ENCODE measurements around the gene SSBP3. TPM values are rescaled to one million over a fixed set of nuclear protein-coding genes. Genes with fewer than 3 reads are reported as not detected.

Gene SSBP3
- total and polyA plus RNA-seq, 4 donors, result 43.7 to 83.4 (median 65.8) TPM

GRCh38 chr1:54296666-54297065 lies 109.5 kb downstream of the SSBP3 start:
- WGBS, 2 donors, result 63 to 74% methylated on average over 5 of the region's 5 CpGs
- Histone ChIP-seq H3K4me3 (ENCODE audit: low read length in 2 of 2) (no peak overlapping the region), H3K27me3 (ENCODE audit: control insufficient read depth in 1 of 2, insufficient read depth in 2 of 2, low read length in 1 of 2) (no peaks in the 10 kb centered on the region), H3K4me1 (ENCODE audit: control insufficient read depth in 1 of 2, insufficient read depth in 2 of 2, low read length in 2 of 2) (peaks cover 6 to 13% of the 10 kb centered on the region in 2 donors), H3K27ac (ENCODE audit: low read depth in 1 of 2, low read length in 2 of 2) (peak overlapping the region; percentile 73 to 78), H3K9me3 (ENCODE audit: control insufficient read depth, low read length) (no peaks in the 10 kb centered on the region), H3K36me3 (ENCODE audit: control insufficient read depth in 1 of 2, insufficient read depth in 2 of 2, low read length in 1 of 2) (no peaks in the 10 kb centered on the region)
- intact Hi-C loops (cut with DNase I), result no loop called here
- ATAC-seq (ENCODE audit: low FRiP score) (no peak), DNase-seq (no peak)

- H3K4me3 ChIP-seq (ENCODE audit: low read length in 2 of 2), result no peak overlapping the region
- H3K27me3 ChIP-seq (ENCODE audit: control insufficient read depth in 1 of 2, insufficient read depth in 2 of 2, low read length in 1 of 2), result no peaks in the 10 kb centered on the region
- 73 to 81% methylated on average over 6 of the region's 6 CpGs for WGBS, 2 donors
- H3K27ac ChIP-seq (ENCODE audit: low read depth in 1 of 2, low read length in 2 of 2), result peak overlapping the region; percentile 39 to 96
- H3K4me1 ChIP-seq (ENCODE audit: control insufficient read depth in 1 of 2, insufficient read depth in 2 of 2, low read length in 2 of 2), result peaks cover 9 to 17% of the 10 kb centered on the region in 2 donors
- H3K9me3 ChIP-seq (ENCODE audit: control insufficient read depth, low read length), result no peaks in the 10 kb centered on the region
- intact Hi-C loops (cut with DNase I), result no loop called here
- DNase-seq (no peak), ATAC-seq (ENCODE audit: low FRiP score) (no peak)
- no peaks in the 10 kb centered on the region for H3K36me3 ChIP-seq (ENCODE audit: control insufficient read depth in 1 of 2, insufficient read depth in 2 of 2, low read length in 1 of 2)
Observed at GRCh38 chr1:54294887-54295286, 111.3 kb downstream of the SSBP3 start.

- Histone ChIP-seq H3K36me3 (ENCODE audit: control insufficient read depth in 1 of 2, insufficient read depth in 2 of 2, low read length in 1 of 2) (no peaks in the 10 kb centered on the region), H3K27ac (ENCODE audit: low read depth in 1 of 2, low read length in 2 of 2) (peak overlapping the region; percentile 20 to 68), H3K4me3 (ENCODE audit: low read length in 2 of 2) (no peak overlapping the region), H3K4me1 (ENCODE audit: control insufficient read depth in 1 of 2, insufficient read depth in 2 of 2, low read length in 2 of 2) (peaks cover 9 to 24% of the 10 kb centered on the region in 2 donors), H3K27me3 (ENCODE audit: control insufficient read depth in 1 of 2, insufficient read depth in 2 of 2, low read length in 1 of 2) (no peaks in the 10 kb centered on the region), H3K9me3 (ENCODE audit: control insufficient read depth, low read length) (no peaks in the 10 kb centered on the region)
- no peak for ATAC-seq (ENCODE audit: low FRiP score)
- intact Hi-C loops (cut with DNase I), result no loop called here
- DNase-seq, result no peak
- WGBS, 2 donors, result 66 to 69% methylated on average over 10 of the region's 10 CpGs
Observed at GRCh38 chr1:54292002-54292911, 113.9 kb downstream of the SSBP3 start.

GRCh38 chr1:54291276-54292001 lies 114.8 kb downstream of the SSBP3 start:
- DNase-seq (no peak), ATAC-seq (ENCODE audit: low FRiP score) (no peak)
- 60 to 68% methylated on average over 20 of the region's 20 CpGs for WGBS, 2 donors
- no peak overlapping the region for H3K4me3 ChIP-seq (ENCODE audit: low read length in 2 of 2)
- H3K9me3 ChIP-seq (ENCODE audit: control insufficient read depth, low read length), result no peaks in the 10 kb centered on the region
- no peaks in the 10 kb centered on the region for H3K36me3 ChIP-seq (ENCODE audit: control insufficient read depth in 1 of 2, insufficient read depth in 2 of 2, low read length in 1 of 2)
- peak overlapping the region in 1 of 2 donors; percentile 94 for H3K27ac ChIP-seq (ENCODE audit: low read depth in 1 of 2, low read length in 2 of 2)
- peaks cover 12 to 24% of the 10 kb centered on the region in 2 donors for H3K4me1 ChIP-seq (ENCODE audit: control insufficient read depth in 1 of 2, insufficient read depth in 2 of 2, low read length in 2 of 2)
- intact Hi-C loops (cut with DNase I), result loop anchor here in 1 of 2 donors (2.0 kb wide), 1 partner anchor 43 kb away; no protein-coding TSS in a partner anchor
- no peaks in the 10 kb centered on the region for H3K27me3 ChIP-seq (ENCODE audit: control insufficient read depth in 1 of 2, insufficient read depth in 2 of 2, low read length in 1 of 2)

GRCh38 chr1:54290506-54291184 lies 115.5 kb downstream of the SSBP3 start:
- Histone ChIP-seq H3K36me3 (ENCODE audit: control insufficient read depth in 1 of 2, insufficient read depth in 2 of 2, low read length in 1 of 2) (no peaks in the 10 kb centered on the region), H3K4me3 (ENCODE audit: low read length in 2 of 2) (no peak overlapping the region), H3K27ac (ENCODE audit: low read depth in 1 of 2, low read length in 2 of 2) (peak overlapping the region; percentile 64 to 87), H3K27me3 (ENCODE audit: control insufficient read depth in 1 of 2, insufficient read depth in 2 of 2, low read length in 1 of 2) (no peaks in the 10 kb centered on the region), H3K4me1 (ENCODE audit: control insufficient read depth in 1 of 2, insufficient read depth in 2 of 2, low read length in 2 of 2) (peaks cover 12 to 24% of the 10 kb centered on the region in 2 donors), H3K9me3 (ENCODE audit: control insufficient read depth, low read length) (no peaks in the 10 kb centered on the region)
- WGBS, 2 donors, result 14 to 16% methylated on average over 12 of the region's 12 CpGs
- DNase-seq (peak in 1 of 2 donors; percentile 84), ATAC-seq (ENCODE audit: low FRiP score) (peak; percentile 46)
- intact Hi-C loops (cut with DNase I), result loop anchor here in 1 of 2 donors (2.0 kb wide), 1 partner anchor 44 kb away; no protein-coding TSS in a partner anchor

GRCh38 chr1:54289712-54290233 lies 116.4 kb downstream of the SSBP3 start:
- no peaks in the 10 kb centered on the region for H3K27me3 ChIP-seq (ENCODE audit: control insufficient read depth in 1 of 2, insufficient read depth in 2 of 2, low read length in 1 of 2)
- DNase-seq (no peak), ATAC-seq (ENCODE audit: low FRiP score) (no peak)
- WGBS, 2 donors, result 68 to 81% methylated on average over 3 to 6 of the region's 6 CpGs
- H3K9me3 ChIP-seq (ENCODE audit: control insufficient read depth, low read length), result no peaks in the 10 kb centered on the region
- peak overlapping the region; percentile 64 to 87 for H3K27ac ChIP-seq (ENCODE audit: low read depth in 1 of 2, low read length in 2 of 2)
- H3K4me1 ChIP-seq (ENCODE audit: control insufficient read depth in 1 of 2, insufficient read depth in 2 of 2, low read length in 2 of 2), result peaks cover 10 to 21% of the 10 kb centered on the region in 2 donors
- intact Hi-C loops (cut with DNase I), result loop anchor here (2.0 to 5.0 kb wide), 3 partner anchors 15 to 48 kb away; no protein-coding TSS in a partner anchor
- H3K36me3 ChIP-seq (ENCODE audit: control insufficient read depth in 1 of 2, insufficient read depth in 2 of 2, low read length in 1 of 2), result no peaks in the 10 kb centered on the region
- H3K4me3 ChIP-seq (ENCODE audit: low read length in 2 of 2), result no peak overlapping the region

- no peaks in the 10 kb centered on the region for H3K27me3 ChIP-seq (ENCODE audit: control insufficient read depth in 1 of 2, insufficient read depth in 2 of 2, low read length in 1 of 2)
- H3K4me1 ChIP-seq (ENCODE audit: control insufficient read depth in 1 of 2, insufficient read depth in 2 of 2, low read length in 2 of 2), result peaks cover 10 to 18% of the 10 kb centered on the region in 2 donors
- peak overlapping the region; percentile 40 to 92 for H3K27ac ChIP-seq (ENCODE audit: low read depth in 1 of 2, low read length in 2 of 2)
- H3K4me3 ChIP-seq (ENCODE audit: low read length in 2 of 2), result no peak overlapping the region
- WGBS, 2 donors, result 55 to 56% methylated on average over 9 of the region's 9 CpGs
- ATAC-seq (ENCODE audit: low FRiP score), result peak; percentile 21
- H3K36me3 ChIP-seq (ENCODE audit: control insufficient read depth in 1 of 2, insufficient read depth in 2 of 2, low read length in 1 of 2), result no peaks in the 10 kb centered on the region
- intact Hi-C loops (cut with DNase I), result loop anchor here (2.0 to 5.0 kb wide), 2 partner anchors 13 to 49 kb away; no protein-coding TSS in a partner anchor
- H3K9me3 ChIP-seq (ENCODE audit: control insufficient read depth, low read length), result no peaks in the 10 kb centered on the region
- DNase-seq, result no peak
Observed at GRCh38 chr1:54287801-54288211, 118.4 kb downstream of the SSBP3 start.

GRCh38 chr1:54287176-54287650 lies 119.0 kb downstream of the SSBP3 start:
- H3K36me3 ChIP-seq (ENCODE audit: control insufficient read depth in 1 of 2, insufficient read depth in 2 of 2, low read length in 1 of 2), result no peaks in the 10 kb centered on the region
- no peaks in the 10 kb centered on the region for H3K9me3 ChIP-seq (ENCODE audit: control insufficient read depth, low read length)
- 16 to 17% methylated on average over 8 of the region's 8 CpGs for WGBS, 2 donors
- peak overlapping the region; percentile 29 to 92 for H3K27ac ChIP-seq (ENCODE audit: low read depth in 1 of 2, low read length in 2 of 2)
- no peaks in the 10 kb centered on the region for H3K27me3 ChIP-seq (ENCODE audit: control insufficient read depth in 1 of 2, insufficient read depth in 2 of 2, low read length in 1 of 2)
- peak; percentile 90 to 93 for DNase-seq
- H3K4me1 ChIP-seq (ENCODE audit: control insufficient read depth in 1 of 2, insufficient read depth in 2 of 2, low read length in 2 of 2), result peaks cover 10 to 15% of the 10 kb centered on the region in 2 donors
- peak; percentile 88 for ATAC-seq (ENCODE audit: low FRiP score)
- intact Hi-C loops (cut with DNase I), result loop anchor here in 1 of 2 donors (5.0 kb wide), 1 partner anchor 50 kb away; no protein-coding TSS in a partner anchor
- no peak overlapping the region for H3K4me3 ChIP-seq (ENCODE audit: low read length in 2 of 2)

All from aorta (tissue), 5 donors.